ENCODE results near the gene TTLL5. TPM values are rescaled to one million over a fixed set of nuclear protein-coding genes. Genes with fewer than 3 reads are reported as not detected.

The TTLL5 gene
- total and polyA plus RNA-seq, 10 of the 15 experiments (the other 5 are each of a cell fraction or from before 2014, with no cell fraction given), result 3.2 to 25.9 (median 13.8) TPM

- TF ChIP-seq RELB (IDR thresholded peaks at IDR 0.05; ENCODE audit: low read depth) (peak; percentile 72), ZNF207 (IDR thresholded peaks at IDR 0.05; ENCODE audit: borderline replicate concordance) (no peak; the same call in 1 of the 2 replicates), POLR2AphosphoS2 (IDR thresholded peaks at IDR 0.05; ENCODE audit: low read depth, low read length) (0 out of 2 replicates have a peak, but pooled peaks have one; percentile 31), CREB1 (IDR thresholded peaks at IDR 0.05; ENCODE audit: low read depth) (peak; percentile 98), ZNF384 (IDR thresholded peaks at IDR 0.05; ENCODE audit: borderline replicate concordance, low read depth, low read length) (peak; percentile 100), NKRF (conservative IDR thresholded peaks at IDR 0.05) (peak; percentile 98), ZBED1 (IDR thresholded peaks at IDR 0.05; ENCODE audit: borderline replicate concordance) (no peak), CEBPB (IDR thresholded peaks at IDR 0.05; ENCODE audit: borderline replicate concordance in 1 of 2, low read depth in 2 of 2, low read length in 2 of 2) (no peak), NFYB (IDR thresholded peaks at IDR 0.05; ENCODE audit: insufficient read depth, low read depth, low read length) (peak; percentile 96), E2F8 (IDR thresholded peaks at IDR 0.05; ENCODE audit: low read depth, partially characterized antibody) (no peak), STAT3 (IDR thresholded peaks at IDR 0.05; ENCODE audit: low read depth, low read length) (no peak), BACH1 (IDR thresholded peaks at IDR 0.05; ENCODE audit: borderline replicate concordance) (peak; percentile 33; the same call in 1 of the 2 replicates), CBX3 (IDR thresholded peaks at IDR 0.05; ENCODE audit: borderline replicate concordance, low read depth) (no peak), EGR1 (IDR thresholded peaks at IDR 0.05; ENCODE audit: borderline replicate concordance in 1 of 2, low read depth in 2 of 2, low read length in 2 of 2) (peak in 1 of 2 experiments; percentile 35; a peak in 1 of 3 replicates), ZNF274 (IDR thresholded peaks at IDR 0.05; ENCODE audit: insufficient read depth, insufficient read length) (no peak), CHD4 (IDR thresholded peaks at IDR 0.05) (no peak), SREBF1 (IDR thresholded peaks at IDR 0.05; ENCODE audit: low read length) (no peak), MEF2B (IDR thresholded peaks at IDR 0.05; ENCODE audit: partially characterized antibody, poor library complexity, severe bottlenecking) (no peak), SP1 (IDR thresholded peaks at IDR 0.05; ENCODE audit: low read depth, low read length) (peak; percentile 98), ZSCAN29 (IDR thresholded peaks at IDR 0.05) (no peak), MXI1 (IDR thresholded peaks at IDR 0.05; ENCODE audit: low read depth, low read length) (peak; percentile 93), KAT2A (conservative IDR thresholded peaks at IDR 0.05; ENCODE audit: control insufficient read depth, low read depth, low read length) (no peak), SIN3A (IDR thresholded peaks at IDR 0.05; ENCODE audit: low read depth, low read length) (peak; percentile 94), GABPA (IDR thresholded peaks at IDR 0.05; ENCODE audit: low read depth) (0 out of 2 replicates have a peak, but pooled peaks have one; percentile 10), SMARCA5 (IDR thresholded peaks at IDR 0.05) (peak; percentile 49; the same call in 1 of the 2 replicates)
Measured at GRCh38 chr14:75660630-75661498, at the start of gene TTLL5, which contains the start of gene ERG28 (continued).
